NCI-H2107 (cell line): ENCODE measurements around the gene SCN3A.
A peak's percentile ranks its signal among the peaks of the same experiment; 100 is the strongest.

Source experiments
- DNase-seq: peaks from one replicate; lab custom pipeline; 2025; lab: John Stamatoyannopoulos, UW

SCN3A gene

DNA sequence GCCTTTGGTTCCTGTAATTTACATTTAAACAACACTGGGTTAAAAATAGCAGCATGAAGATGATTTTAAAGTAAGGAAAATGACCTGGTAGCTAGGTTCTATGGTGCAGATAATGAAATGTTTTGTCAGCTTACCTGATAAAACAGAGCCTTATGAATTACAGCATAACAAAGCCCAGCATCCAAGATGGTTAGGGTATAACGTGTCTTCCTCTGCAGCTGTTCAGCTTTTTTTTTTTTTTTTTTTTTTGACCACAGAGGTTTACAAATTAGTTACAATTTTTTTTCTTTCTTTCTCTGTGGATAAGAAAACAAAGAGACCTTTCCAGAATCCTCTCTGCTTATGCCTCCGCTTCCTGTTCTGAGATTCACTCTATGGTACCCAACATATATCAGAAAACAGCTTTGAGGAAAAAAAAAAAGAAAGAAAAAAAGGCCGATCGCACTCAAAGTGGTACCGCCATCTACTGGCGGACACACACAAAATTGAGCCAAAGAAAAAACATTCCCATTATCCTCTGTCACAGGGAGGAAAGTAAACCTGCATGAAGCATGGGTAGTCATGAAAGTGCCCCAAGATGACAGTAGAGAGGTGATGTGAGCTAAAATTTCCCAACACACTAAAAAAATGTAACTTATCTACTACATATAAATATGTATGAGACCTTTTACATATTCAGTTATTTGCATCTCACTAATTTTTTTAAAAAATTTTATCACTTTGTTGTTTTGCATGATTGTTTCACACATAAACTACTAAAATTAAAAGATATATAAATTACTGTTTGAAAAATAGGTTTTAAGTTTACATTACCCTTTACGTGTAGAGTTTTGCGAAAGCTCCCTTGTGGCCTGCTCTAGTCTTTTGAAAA, at the start of gene SCN3A:
Gene SCN3A, minus strand, starts transcription at position 362 of the 871 bp plus-strand sequence. CDS start 27,656 bp downstream, outside the sequence.
- peak; percentile 16 for DNase-seq

DNA sequence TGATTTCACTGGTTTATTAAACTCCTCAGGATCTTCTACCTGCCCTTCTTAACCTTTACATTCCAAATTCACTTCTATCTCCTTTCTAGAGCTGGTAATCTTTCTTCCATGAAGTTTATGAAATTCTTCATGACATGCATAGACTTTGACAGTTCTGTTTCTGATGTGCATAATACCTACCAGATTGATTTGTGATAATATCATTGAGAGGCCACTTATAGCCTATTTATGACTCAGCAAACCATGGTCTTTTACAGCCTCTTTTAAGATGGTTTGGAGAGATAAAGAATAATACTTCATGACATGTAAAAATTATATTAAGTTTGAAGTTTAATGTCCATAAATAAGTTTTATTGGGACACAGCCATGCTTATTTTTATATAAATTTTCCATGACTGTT, 49.3 kb upstream of the SCN3A start:
- no peak for DNase-seq

DNA sequence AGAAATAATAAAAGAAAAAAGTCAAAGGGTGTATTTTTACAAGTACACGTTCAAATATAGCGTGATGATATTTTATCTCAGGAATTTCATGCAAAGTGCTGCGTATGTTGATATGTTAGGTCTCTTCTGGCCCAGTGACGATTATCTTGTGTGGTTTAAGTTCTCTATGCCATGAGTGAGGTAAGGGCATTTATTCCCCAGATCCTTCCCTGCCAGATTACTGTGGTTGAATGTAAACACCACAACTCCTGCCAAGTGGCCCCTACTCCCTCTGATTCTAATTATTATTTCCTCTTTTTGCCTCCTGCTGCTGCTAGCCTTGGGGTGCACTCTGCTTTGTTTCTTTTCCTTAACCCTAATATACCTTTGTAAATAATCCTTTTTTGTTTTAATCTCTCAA, 47.5 kb upstream of the SCN3A start:
- no peak for DNase-seq

DNA sequence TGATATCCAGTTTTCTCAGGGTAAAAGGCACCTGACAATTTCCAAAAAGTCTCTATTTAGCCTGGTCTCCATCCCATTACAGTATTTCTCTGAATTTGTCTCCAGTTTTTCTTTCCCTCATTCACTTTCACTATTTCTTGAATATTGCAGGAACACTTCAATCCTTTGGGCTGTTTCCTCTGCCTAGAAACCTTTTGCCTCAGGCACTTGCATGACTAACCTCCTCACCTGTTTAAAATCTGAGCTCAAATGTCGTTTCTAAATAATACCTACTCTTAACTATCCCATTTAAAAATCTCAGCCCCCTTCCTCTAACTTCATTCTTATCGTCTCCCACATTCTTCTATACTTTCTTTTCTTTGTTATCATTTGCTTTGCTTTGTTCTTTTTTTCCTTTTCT, 44.4 kb upstream of the SCN3A start:
- no peak for DNase-seq

DNA sequence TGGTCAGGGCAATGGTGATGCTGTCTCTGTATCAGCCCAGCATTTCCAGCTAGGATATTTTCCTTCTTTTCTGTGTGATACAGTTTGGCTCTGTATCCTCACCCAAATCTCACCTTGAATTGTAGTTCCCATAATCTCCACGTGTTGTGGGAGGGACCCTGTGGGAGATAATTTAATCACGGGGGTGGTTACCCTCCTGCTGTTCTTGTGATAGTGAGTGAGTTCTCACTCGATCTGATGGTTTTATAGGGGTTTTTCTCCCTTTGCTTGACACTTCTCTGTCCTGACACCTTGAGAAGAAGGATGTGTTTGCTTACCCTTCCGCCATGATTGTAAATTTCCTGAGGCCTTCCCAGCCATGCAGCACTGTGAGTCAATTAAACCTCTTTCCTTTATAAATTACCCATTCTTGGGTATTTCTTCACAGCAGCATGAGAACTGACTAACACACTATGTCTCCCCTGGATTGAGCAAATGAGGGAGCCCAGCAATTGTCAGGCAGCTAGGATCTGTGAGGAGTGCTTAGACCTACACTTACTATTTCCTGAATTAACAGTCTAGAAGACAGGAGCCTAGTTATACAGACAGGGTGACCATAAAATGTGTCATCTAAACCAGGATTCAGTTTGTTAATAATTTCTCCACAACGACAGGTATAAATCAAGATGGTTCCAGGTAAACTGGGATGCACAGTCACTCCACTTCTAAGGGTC, 41.4 kb upstream of the SCN3A start:
- no peak for DNase-seq

DNA sequence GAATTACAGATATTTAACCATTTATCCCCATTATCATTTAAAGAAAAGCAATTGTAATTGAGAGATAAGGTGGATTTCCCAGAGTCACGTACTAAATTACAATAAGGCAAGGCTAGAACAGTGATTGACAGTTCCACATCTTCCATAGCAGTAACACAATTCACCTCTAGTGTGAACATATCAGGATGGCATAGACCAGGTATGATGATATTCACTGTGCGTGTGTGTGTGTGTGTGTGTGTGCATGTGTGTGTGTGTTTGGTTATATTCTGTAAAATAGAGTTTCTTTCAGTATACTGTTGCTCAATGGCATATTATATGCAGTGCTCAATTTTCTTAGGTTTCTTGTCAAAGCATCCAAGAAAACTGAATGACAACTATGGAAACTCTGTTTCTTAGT, 37.1 kb upstream of the SCN3A start:
- no peak for DNase-seq

DNA sequence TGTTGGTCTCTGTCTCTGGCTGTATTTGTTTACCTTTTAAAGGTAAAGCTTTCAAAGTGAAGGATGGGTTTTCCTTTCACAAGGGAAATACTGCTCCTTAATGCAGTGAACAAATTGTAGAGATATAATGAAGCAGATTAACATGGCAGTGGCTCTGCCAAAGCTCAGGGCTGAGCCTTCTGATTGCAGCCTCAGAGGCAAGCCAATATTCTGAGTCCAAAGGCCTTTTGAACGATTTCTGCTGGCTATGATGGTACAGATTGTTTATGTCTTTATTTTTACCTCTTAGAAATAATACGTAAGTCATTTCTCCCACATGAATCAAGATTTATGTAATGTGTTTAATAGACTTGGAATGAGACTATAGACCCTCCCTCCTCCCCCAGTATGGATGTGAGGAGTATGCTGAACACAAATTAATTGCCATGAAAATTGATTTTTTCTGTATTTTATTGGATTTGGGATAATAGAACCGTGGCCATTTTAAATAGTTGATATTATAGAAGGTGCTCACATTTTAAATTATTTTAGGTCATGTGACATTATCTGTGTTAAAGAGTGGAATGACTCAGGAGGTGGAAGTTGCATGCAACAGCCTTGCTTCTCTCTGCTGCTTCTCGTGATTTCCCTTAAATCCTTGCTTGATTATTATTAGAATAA, 36.1 kb upstream of the SCN3A start:
- DNase-seq, result no peak

DNA sequence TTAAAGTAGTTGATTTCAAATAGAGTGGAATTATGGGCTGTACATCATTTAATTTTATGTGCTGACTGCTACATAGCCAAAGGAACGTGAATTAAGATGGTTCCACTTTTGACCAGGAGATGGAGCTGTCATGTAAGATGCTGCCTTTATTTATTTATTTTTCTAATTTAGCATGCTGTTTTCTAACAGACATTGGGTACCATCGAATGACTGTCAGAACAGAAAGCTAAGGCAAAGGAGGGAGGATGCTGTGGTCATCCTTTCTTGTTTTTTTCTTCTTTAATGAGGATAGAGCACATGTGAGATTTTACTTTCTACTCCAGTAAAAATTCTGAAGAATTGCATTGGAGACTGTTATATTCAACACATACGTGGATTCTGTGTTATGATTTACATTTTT, 35.4 kb upstream of the SCN3A start, which contains the start of gene SCN2A:
Gene SCN2A, plus strand, starts transcription at position 185 of the 400 bp plus-strand sequence. CDS start 56,410 bp downstream, outside the sequence.
- DNase-seq, result peak; percentile 35

DNA sequence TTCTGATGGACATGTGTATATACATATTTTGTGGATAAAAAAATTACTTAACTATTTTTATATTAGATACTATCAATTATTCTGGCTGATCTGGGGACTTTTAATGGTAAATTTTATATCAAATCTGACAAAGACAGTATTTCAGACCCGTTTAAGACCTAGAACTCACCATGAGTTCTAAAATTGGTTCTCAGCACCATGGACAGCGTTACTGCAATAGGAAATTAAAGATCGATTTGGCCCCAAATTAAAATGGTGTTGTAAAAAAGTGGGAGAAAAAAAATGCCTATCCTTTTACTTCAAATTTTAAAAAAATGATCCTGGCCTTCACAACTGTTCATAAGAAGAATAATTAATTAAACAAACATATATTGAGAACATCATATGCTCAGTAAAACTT, 34.4 kb upstream of the SCN3A start:
- DNase-seq, result no peak

DNA sequence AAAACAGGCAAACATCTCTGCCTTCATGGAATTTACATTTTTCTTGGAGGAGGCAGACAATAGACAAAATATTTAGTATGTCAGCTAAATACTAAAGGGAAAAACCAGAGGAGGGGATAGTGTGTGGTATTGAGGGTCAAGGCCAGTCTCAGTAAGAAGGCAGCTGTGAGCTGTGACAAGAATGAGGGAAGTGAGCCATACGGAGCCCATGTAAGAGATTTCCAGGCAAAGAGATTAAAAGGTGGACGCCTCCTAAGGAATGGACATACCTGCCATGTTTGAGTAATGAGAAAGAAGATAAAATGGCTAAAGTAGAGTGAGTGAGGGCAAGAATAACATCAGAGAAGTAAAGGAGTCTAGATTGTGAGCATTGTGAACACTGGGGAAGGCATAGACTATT, 33.2 kb upstream of the SCN3A start:
- no peak for DNase-seq

DNA sequence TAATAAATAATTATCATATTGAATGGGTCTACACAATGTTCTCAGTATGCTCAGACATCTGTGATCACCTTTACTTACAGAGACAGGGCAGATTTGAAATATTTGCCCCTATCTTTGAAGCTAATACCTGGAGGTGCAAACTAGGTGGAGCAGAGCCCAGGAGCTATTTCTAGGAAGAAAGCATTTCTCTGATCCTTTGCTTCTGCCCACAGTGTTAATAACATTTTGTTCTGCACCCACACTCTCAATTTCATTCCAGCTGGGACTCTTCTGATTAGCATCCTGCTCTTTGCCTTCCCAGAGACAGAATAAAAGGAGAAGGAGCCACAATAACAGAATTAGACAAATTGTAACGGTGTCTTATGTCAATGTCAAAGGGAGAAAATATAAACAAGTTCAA, 23.7 kb upstream of the SCN3A start:
- no peak for DNase-seq

DNA sequence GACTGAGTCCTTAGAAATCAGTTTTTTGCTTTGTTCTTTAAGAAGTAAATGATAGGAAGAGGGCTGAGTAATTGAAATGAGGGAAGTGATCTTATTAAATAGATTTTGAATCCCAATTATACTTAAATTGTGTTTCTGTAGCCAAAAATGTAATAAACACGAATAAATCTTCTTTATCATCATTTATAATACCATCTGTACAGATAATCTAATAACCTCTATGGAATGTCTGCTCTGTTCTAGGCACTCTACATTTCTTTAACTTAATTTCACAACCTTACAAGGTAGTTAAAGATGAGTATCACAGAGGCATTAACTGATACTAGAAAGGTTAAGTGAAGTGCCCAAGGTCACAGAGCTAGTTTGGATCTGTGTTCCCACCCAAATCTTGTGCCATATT, 21.1 kb upstream of the SCN3A start:
- no peak for DNase-seq

DNA sequence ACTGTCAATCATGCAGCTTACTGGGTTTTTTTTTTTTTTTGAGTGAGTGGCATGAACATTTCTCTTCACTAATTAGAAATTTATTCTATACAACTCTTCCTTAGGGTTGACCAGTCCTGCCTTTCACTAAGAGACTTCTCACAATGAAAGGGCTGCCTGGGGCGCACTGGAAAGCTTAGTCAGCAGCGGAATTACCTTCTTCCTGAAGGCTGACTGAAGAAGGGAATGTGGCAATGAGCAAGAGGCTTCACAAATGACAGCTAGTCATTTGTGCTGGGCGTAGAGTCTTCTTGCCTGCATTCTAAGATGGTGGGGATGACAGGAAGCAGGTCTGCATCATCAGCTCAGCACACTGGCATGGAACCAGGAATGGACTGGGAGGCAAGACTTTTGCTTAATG, 15.6 kb upstream of the SCN3A start:
- DNase-seq, result no peak

DNA sequence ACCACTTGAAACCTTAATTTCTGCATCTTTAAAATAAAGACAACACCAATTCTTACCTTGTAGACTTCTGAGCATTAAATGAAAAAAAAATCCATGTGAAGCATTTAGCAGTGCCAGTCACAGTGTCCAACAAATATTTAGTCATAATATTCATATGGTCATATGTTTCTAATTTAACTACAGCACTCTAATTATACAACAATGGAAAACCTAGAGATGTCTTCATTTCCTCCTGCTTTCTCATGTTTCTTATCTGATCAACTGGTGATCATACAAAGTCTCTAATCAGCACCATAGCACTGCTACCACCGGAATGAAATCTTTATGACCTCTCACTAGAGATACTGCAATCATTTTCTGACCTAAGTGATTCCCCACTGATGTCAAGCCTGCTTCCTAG, 10.2 kb upstream of the SCN3A start:
- DNase-seq, result no peak

DNA sequence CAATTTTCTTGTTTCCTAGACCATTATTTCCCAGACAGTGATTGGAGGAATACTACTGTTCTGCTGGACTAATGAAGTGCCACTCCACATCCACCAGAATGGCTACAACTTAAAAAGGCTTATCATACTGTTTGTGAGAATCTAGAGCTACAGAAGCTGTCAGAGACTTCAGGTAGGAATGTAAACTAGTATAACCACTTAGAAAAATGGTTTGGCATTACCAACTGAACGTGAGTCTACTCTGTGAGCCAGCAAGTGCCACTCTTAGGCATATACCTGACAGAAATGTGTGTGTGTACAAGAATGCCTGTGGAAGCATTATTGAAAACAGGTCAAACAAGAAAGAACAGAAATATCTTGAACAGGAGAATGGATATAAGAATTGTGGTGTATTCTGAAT, 4.2 kb upstream of the SCN3A start:
- no peak for DNase-seq

DNA sequence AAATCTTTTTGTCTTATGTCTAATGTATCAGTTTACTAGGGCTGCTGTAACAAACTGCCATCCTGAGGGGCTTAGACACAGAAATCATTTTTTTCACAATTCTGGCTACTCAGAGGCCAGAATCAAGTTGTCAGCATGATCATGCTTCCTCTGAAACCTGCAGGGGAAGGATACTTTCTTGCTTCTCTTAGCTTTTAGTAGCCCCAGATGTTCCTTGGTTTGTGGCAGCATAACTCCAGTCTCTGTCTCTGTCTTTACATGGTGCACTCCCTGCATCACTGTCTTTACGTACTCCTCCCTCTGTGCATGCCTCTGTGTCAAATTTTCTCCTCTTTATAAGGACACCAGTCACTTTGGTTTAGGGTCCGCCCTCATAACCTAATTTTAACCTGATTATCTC, 2.0 kb upstream of the SCN3A start:
- DNase-seq, result no peak

DNA sequence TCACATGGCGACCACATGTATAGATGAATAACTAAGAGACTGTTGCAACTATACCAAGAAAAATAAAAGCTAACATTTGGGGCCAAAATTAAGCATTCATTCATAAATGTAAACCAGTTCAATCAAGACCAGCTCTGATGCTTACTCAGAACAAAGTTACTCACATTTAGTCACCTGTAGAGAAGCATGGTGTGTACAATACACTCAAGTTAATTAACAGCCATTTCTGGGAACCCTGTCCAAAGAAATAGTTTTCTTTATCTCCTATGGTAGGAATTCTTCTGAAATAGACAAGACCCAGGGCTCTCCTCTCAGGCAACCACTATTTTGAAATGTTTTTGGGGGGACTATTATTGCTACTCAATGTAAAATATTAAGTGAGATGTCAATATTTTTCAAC, 1.6 kb downstream of the SCN3A start:
- DNase-seq, result no peak

DNA sequence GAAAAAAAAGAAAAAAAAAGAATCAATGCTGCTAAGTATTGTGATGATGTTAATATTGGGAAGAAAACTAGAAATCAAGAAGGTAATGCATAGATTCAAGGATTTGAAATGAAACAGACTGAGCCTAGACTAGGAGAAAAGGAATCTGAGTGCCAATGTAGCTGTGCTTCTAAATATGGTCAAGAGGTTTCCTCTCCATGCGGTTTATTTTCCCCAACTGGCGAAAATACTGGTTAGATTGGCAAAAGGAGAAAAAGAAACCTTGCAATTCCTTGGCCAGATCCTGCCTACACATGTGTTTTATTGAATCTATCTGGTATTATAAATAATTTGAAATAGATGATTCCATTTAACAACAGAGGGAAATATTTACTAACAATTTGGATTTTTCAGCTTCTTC, 5.7 kb downstream of the SCN3A start:
- DNase-seq, result no peak

DNA sequence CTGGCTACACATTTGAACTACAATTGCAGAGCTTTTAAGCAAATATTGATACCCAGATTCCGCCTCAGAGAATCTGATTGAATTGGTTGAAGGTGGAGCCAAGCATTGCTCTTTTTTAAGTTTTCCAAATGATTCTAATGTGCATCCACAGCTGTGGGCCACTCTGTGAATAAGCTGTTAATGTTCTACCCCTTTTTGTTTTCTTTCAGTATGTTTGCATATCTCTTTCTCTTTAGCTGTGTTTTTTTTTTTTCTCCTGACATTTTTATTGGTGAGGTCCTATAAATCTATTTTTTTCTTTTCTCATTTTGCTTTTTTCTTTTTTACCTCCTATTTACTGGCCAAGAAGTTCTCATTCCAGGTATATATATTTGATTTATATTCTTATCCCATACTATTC, 6.5 kb downstream of the SCN3A start:
- DNase-seq, result no peak

DNA sequence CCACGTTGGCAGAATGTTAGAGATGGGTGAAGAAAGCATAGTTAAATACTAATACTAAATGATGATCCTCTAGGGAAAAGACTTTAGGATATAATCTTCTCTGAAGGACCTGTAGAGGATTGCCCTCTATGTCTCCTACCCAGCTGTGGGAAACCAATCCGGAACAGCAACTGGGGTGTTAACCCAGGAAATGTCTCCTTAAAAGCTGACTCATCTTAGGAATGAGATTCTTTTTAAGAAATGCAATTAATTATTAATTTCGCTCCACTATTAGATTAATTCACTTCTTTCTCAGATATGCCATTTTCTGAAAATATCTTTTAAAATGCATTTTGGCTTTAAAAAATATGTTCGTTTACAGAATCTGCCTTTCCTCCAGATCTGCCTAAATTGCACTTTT, 7.4 kb downstream of the SCN3A start:
- no peak for DNase-seq

DNA sequence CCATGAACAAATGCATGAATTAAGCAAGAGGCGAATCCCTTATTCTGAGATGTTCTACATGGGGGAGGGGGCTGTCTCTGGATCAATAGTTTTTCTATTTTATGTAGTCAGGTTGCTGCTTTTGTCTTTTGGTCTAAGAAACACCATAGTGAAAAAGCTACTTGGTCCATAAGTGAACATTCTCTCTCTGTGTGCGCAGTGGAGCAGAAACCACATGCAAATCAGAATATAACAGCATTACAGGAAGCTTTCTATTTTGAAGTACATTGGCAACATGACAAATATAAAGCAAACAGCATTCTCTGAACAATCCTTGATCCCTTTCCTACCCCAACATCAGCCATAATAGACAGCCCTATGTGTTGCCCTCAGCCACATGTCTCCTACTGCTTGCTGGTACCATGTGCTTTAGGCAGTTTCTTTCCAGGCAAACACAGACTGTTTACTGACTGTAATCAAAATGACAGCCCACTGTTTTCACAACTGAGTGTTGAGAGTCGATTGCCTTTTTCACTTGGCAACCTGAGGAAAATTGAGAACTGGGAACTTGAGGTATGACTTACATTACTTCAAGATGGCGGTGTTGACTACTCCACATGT, 10.6 kb downstream of the SCN3A start:
- peak; percentile 69 for DNase-seq

DNA sequence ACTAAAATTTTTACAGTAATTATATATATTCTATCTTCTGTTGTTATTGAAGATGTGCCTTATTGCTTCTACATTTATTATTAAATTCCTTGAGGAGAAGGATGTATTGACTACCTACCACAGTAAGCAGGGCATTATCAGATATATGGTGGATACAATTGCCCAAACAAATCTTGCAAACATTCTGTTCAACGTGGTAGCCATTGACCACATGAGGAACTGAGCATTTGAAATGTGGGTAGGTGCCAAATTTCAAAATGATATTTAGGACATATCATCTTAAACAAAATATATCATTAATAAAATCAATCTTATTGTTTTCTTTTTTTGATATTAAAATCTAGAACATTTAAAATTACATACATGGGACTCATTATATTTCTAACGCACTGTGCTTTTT, 11.1 kb downstream of the SCN3A start:
- DNase-seq, result no peak
